T-helper 9 cell (primary cell): ENCODE data around the gene STARD7.
A peak's percentile ranks its signal among the peaks of the same experiment; 100 is the strongest.
"Not testable (repeated sequence)": the region's sequence is repeated elsewhere in the genome, so short reads cannot be mapped to it uniquely, and the experiment has no call there.

Experiments used
- DNase-seq: peaks from one replicate; pipeline ENCODE4 v3.0.0-alpha.2; 2020
- total RNA-seq, 2 donors: gene quantifications; one replicate each; lab custom pipeline; 2026; lab: John Stamatoyannopoulos, UW

The STARD7 gene
- 97.5 to 183 reads per million in 2 donors for total RNA-seq

GRCh38 chr2:96208143-96209010, at the start of gene STARD7:
Gene STARD7, minus strand, starts transcription at chr2:96208827. Its CDS starts 393 bp downstream, at chr2:96208434.
- DNase-seq, result peak; percentile 94

- not testable (repeated sequence) for DNase-seq
Measured at GRCh38 chr2:96257744-96258143, 49.1 kb upstream of the STARD7 start.

GRCh38 chr2:96256611-96257113, 48.0 kb upstream of the STARD7 start:
- DNase-seq, result no peak

- no peak for DNase-seq
Measured at GRCh38 chr2:96254571-96254970, 45.9 kb upstream of the STARD7 start.

- DNase-seq, result no peak
Measured at GRCh38 chr2:96253006-96253405, 44.4 kb upstream of the STARD7 start.

- no peak for DNase-seq
Measured at GRCh38 chr2:96252526-96252925, 43.9 kb upstream of the STARD7 start.

GRCh38 chr2:96251721-96252292, 43.2 kb upstream of the STARD7 start:
- no peak for DNase-seq

GRCh38 chr2:96250188-96250587, 41.6 kb upstream of the STARD7 start:
- DNase-seq, result no peak

- DNase-seq, result no peak
Measured at GRCh38 chr2:96249654-96250053, 41.0 kb upstream of the STARD7 start.

- DNase-seq, result no peak
Measured at GRCh38 chr2:96248624-96249023, 40.0 kb upstream of the STARD7 start.

- DNase-seq, result no peak
Measured at GRCh38 chr2:96247896-96248295, 39.3 kb upstream of the STARD7 start.

DNA sequence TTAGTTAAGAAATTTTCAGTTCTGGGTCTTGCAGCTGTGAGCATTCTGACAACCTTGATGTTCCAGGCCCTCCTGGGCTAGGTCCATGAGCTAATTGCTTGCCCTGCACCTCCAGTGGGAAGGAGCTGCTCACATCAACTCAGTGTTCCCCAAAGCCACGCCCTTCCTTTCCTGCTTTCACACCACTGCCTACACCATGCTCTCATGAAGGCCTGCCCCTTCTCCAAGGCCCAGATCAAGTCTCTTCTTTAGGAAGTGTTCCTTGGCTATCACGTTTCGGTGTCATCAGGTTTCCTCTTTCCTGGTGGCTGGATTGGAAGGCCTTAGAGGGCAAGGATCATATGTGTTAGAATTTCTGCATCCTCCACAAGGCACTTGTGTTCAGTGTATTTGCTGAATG, 38.4 kb upstream of the STARD7 start:
- DNase-seq, result no peak

DNA sequence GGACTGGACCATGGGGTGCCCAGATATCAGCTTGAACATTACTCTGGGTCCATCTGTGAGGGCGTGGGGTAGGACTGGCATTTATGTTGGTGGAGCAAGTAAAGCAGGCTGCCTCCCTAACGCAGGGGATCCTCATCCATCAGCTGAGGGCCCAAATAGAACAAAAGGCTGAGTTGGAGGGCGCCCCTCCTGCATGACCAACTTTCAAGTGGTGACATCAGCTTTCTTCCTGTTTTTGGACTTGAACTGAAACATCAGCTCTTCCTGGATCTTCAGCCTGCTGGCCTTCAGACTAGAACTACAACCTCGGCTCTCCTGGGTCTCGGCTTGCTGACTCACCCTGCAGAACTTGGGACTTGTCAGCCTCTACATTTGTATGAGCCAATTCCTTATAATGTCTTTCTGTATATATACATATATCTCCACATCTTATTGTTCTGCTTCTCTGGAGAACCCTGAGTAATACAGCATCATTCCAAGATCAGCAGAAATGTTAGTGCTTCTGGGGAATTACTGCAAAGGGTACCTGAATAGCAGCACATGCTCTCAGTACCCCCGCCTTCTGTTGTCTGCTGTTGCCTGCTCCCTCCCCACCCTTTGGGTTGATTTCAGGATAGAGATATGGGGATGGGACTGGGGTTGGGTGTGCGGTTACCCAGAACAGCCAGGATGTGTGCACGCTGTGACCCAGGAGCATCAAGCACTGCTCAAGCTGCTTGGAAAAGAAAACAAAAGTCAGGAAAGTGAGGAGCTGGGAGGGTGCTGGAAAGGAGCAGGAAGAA, 37.2 kb upstream of the STARD7 start:
- DNase-seq, result no peak

GRCh38 chr2:96243843-96244242, 35.2 kb upstream of the STARD7 start:
- no peak for DNase-seq

DNA sequence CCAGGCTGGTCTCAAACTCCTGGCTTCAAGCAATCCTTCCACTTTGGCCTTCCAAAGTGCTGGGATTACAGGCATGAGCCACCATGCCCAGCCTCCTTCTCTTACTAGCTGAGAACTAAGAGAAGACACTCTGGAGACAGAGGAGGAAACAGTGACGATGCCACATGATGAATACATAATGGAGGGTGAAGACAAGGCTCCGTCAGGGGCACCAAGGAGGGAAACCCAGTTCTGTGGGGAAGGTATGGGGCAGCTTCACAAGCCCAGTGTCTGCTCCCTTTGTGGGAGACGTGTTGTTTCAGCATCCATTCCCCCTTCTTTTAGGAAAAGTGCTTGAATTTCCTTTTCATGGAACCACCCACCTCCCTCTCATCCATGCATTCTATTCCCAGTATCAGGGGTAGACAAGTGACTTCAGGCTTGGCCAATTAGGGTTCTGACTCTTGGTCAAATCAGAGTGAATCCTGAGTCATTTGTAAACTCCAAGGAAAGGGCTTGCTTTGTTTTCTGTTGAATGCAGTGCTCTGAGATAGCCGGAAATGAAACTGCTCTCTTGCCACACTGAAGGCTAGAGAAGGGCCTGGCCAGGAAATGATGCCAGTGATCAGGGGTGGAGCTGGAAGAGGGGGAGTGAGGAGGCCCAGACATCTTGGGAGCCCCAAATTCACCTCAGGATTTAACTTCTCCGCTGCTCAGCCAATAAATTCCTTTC, 33.4 kb upstream of the STARD7 start:
- DNase-seq, result peak; percentile 22

GRCh38 chr2:96241227-96241626, 32.6 kb upstream of the STARD7 start:
- no peak for DNase-seq

DNA sequence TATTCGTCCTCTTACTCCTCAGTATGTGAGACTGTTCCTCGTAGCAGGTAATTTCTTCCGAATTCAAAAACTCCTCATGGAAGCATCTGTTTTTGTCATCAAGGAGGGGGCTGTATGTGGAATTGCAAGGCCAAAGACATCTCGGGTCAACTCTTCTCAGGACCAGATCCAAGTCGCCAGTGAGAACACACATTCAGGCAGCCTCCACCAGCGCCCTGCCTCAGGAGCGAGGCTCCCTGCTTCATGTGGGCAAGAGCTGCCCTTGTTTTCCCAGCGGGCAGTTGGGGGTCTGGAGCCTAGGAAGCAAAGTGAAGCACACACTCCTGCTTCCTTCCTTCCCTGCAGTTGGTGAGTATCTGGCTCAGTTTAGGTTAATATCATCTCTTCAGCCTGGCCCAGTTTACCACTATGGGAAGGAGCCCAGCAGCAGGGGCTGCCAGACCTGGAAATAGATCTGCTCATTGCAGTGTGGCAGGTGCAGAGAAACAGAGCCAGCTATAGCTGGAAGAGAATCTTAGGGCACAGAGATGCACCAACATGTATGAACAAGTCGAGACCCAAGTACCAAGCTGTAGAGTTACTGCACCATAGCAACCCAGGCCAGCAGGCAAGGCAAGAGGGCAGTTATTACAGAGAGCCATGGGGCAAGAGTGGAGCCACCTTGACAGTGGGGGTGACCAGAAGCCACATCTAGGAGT, 31.9 kb upstream of the STARD7 start:
- DNase-seq, result no peak

DNA sequence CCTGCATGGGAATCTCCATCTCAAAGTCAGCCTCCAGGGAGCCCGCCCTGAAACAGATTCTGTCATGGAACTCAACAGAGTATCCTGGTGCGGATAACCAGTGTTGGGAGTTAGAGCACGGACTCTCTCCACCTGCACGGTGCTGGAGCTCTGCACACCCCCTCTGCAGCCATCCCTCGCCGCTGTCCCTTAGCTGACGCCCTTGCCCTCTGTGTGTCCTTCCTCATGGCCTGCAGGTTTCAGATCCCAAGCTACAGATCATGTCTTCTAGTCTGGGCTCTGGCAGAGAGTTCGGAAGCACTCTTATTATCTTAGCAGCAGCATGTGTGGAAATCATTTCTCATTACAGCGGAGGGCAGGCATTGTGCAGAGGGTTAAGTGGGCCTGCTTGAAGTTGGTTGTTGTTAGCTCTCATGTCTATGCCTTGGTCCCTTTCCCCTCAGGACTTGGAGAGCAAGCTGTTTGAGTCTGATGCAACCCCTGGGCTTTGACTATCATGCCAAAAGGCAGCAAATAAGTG, 31.2 kb upstream of the STARD7 start:
- DNase-seq, result no peak

GRCh38 chr2:96239091-96239490, 30.5 kb upstream of the STARD7 start:
- no peak for DNase-seq

GRCh38 chr2:96238266-96238665, 29.6 kb upstream of the STARD7 start:
- no peak for DNase-seq

- DNase-seq, result no peak
Measured at GRCh38 chr2:96236882-96237281, 28.3 kb upstream of the STARD7 start.

DNA sequence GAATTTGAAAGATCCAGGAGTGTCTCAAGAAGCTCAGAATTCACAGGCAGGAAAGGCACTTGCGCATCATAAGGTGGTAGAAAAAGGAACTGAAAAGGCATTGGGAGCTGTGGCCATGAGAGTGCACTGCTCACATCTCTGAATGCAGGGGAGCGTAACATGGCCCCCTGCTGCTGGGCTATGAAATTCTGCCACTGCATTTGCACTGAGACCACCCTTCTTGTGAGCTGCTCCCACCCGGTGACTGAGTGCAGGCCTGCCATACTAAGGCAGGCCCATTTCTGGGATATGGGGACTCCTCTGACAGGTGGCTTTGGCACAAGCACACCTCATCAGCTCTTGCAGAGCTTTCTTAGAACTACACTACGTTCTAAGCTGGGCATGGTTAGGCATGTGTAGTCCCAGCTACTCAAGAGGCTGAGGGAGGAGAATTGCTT, 25.3 kb upstream of the STARD7 start:
- no peak for DNase-seq
